ENCODE data around the gene ISM2.

ISM2 gene

DNA sequence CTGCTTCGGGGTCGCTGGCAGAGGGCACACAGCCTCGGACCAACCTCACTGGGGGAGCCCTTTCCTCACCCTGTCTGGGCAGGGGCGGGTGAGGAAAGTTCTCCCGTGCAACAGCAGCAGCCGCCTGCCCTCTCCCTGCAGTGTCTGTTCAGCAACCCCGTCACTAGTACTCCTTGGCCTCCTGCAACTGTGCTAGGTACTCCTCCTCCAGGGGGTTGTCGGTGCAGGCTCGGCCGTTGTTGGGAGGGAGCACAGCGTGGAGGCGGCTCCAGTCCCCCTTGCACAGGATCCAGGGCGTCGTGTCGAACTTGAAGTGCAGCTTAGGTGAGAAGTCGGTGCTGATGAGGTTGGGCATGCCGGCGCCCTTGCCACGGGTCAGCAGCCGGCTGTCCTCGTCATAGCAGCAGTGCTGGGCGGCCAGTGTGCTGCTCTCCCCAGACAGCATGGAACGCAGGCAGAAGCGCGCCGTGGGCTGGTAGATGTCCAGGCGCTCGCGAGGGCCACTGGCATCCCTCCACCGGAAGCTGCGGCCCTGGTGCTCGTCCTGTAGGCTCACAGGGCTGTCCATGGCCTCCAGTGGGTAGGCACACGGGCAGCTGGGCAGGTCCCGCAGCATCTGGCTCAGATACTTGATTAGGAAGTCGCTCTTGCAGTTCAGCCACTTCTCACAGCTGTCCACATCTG lies 23.0 kb downstream of the ISM2 start:
- CTCF ChIA-PET, result interaction anchor here (4.8 kb wide), 1 partner anchor 16 kb away, joined by 25 read pairs; no protein-coding TSS in a partner anchor
- TF ChIP-seq, protein P1, sequence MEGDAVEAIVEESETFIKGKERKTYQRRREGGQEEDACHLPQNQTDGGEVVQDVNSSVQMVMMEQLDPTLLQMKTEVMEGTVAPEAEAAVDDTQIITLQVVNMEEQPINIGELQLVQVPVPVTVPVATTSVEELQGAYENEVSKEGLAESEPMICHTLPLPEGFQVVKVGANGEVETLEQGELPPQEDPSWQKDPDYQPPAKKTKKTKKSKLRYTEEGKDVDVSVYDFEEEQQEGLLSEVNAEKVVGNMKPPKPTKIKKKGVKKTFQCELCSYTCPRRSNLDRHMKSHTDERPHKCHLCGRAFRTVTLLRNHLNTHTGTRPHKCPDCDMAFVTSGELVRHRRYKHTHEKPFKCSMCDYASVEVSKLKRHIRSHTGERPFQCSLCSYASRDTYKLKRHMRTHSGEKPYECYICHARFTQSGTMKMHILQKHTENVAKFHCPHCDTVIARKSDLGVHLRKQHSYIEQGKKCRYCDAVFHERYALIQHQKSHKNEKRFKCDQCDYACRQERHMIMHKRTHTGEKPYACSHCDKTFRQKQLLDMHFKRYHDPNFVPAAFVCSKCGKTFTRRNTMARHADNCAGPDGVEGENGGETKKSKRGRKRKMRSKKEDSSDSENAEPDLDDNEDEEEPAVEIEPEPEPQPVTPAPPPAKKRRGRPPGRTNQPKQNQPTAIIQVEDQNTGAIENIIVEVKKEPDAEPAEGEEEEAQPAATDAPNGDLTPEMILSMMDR (IDR thresholded peaks at IDR 0.05; ENCODE audit: control extremely low read depth, extremely low read depth, low read depth, missing control alignments), result no peak
- POLR2A ChIA-PET, result no interaction called here
- DNase-seq (ENCODE audit: extremely low spot score), result no peak

DNA sequence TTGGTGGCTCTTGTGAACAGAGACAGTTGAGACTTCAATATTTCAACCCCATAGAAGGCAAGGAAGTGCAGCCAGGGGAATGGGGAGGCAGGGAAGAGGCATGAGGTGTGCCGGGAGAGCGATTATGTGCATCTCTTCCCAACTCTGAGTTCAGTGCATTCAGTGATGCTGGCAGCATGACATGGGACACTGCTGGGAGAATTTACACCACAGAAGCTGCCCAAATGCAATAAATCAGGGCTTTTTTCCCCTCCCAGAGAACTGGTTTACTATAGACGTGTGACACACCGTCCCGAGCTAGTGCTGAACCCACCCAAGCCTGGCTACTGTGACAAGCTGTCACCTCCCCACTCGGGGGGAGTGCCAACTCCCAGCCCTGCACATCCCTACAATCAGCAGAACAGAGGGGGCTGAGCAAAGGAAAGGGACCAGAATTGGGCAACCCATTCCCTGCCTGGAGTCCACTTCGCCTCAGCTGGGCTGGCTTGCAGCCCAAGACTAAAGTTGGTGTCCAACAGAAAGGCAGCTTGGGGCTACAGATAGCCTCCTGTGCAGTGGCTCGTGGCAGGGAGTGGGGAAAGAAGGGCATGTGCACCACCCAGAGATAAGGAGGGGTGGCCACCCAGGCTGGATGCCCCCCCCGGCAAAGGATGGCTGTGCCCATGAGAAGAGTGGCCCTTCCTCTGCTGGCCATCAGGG lies 24.0 kb downstream of the ISM2 start:
- POLR2A ChIA-PET, result no interaction called here
- TF ChIP-seq, protein P1 (IDR thresholded peaks at IDR 0.05; ENCODE audit: control extremely low read depth, extremely low read depth, low read depth, missing control alignments), result no peak
- CTCF ChIA-PET, result interaction anchor here (4.8 kb wide), 1 partner anchor 15 kb away, joined by 25 read pairs; no protein-coding TSS in a partner anchor
- DNase-seq (ENCODE audit: extremely low spot score), result no peak

DNA sequence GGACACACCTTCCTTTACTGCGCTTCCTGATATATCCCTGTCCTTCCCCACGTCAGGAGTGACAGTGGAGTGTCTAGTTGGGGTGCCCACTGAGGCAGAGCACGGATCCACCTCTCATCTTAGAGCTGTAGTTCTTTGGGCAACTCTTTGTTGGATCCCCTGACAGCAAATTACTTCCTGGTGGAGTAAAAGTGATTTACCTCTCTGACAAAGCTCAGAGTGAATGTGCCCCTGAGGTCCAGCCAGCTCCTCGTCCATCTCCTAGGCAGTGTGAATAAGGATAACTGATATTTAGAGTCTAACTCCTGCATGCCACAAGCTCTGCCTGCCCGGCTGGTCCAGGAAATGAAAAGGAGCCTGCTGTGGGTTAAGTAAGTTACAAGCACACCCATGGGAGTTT lies 24.7 kb downstream of the ISM2 start:
- POLR2A ChIA-PET, result no interaction called here
- no peak for DNase-seq (ENCODE audit: extremely low spot score)
- CTCF ChIA-PET, result no interaction called here
- TF ChIP-seq, protein P1 (IDR thresholded peaks at IDR 0.05; ENCODE audit: control extremely low read depth, extremely low read depth, low read depth, missing control alignments), result no peak

DNA sequence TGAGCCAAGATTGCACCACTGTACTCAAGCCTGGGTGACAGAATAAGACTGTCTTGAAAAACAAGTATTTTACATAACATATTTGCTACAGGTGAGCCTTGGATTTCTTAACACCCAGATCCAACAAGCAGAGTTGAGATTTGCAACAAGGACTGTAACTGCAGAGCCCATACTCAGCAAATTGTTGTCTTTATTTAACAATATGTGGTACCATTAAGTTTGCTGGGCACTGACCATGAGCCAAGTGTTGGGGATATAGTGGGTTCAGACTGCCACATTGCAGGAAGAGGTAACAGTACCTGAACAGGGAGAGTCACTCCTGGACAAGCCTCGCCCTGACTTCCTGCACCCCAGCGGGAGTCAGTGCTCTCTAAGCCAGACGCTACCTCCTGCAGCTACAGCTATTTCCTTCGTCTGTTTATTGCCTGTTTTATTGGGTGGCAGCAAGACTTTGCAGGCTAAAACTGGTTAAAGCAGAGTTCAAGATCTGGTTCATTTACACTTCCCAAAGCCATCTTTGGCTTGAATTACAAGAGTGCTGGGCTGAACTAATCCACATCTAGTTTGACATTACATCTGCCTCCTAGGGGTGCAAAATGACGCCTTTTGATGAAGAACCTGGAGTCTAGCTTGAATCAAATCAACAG lies 28.3 kb downstream of the ISM2 start:
- POLR2A ChIA-PET, result no interaction called here
- DNase-seq (ENCODE audit: extremely low spot score), result no peak
- CTCF ChIA-PET, result interaction anchor here (3.9 kb wide), 1 partner anchor 11 kb away, joined by 27 read pairs; no protein-coding TSS in a partner anchor
- TF ChIP-seq, protein P1 (IDR thresholded peaks at IDR 0.05; ENCODE audit: control extremely low read depth, extremely low read depth, low read depth, missing control alignments), result no peak

DNA sequence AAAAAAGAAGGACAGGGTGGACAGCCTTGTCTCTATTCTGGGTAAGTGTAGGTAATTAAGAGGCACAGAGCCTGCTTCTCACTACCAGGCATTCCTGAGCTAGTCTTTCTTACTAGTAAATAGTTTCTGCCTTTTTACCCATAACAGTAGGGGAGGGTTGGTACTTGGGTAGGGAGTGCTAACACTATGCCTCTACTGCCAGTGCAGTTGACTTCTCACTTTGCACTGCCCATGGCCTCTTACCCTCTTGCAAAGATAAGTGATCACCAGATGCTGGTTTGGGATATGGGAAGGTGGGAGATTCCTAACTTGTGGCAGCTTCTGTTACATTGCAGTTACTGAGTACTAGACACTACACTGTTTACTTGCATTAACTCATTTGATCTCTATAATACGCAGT lies 29.1 kb downstream of the ISM2 start:
- POLR2A ChIA-PET, result no interaction called here
- TF ChIP-seq, protein P1 (IDR thresholded peaks at IDR 0.05; ENCODE audit: control extremely low read depth, extremely low read depth, low read depth, missing control alignments), result no peak
- CTCF ChIA-PET, result interaction anchor here (1.3 to 3.9 kb wide), 2 partner anchors 10 to 82 kb away, joined by 3 to 27 read pairs; no protein-coding TSS in a partner anchor

DNA sequence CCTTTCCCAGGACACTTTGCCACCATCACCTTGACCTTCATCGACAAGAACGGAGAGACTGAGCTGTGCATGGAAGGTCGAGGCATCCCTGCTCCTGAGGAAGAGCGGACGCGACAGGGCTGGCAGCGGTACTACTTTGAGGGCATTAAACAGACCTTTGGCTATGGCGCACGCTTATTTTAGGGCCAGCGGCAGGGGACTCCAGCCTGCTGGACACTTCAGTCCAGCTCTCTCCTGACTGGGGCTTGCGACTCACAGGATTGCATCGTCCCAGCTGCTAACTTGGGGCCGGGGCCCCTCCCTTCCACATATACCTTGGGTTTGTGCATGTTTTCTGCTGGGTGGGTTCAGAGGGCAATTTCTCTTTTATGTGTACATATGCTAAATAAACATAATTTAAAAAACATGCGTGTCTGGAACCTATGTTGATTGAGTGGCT lies 29.5 kb downstream of the ISM2 start:
- ChIA-PET CTCF (interaction anchor here (1.3 to 3.9 kb wide), 2 partner anchors 10 to 83 kb away, joined by 3 to 27 read pairs; no protein-coding TSS in a partner anchor), POLR2A (no interaction called here)
- DNase-seq (ENCODE audit: extremely low spot score), result no peak
- TF ChIP-seq, protein P1 (IDR thresholded peaks at IDR 0.05; ENCODE audit: control extremely low read depth, extremely low read depth, low read depth, missing control alignments), result no peak

More for the DNA sequence above, 29.1 kb downstream of the ISM2 start:
- no peak for DNase-seq (ENCODE audit: extremely low spot score)
